HG02798 (cell line): Measurements from ENCODE around the gene HBP1.
"Not testable (repeated sequence)": the region's sequence is repeated elsewhere in the genome, so short reads cannot be mapped to it uniquely, and the experiment has no call there.

Source experiments
- ATAC-seq: cut with Tn5 transposase; IDR thresholded peaks from one replicate; pipeline ENCODE4 v1.9.1; 2021; ENCODE audit warnings: mild to moderate bottlenecking; ENCODE audit not compliant: unreplicated experiment, poor library complexity

The HBP1 gene

GRCh38 chr7:107168233-107169119 is at the start of gene HBP1:
Gene HBP1, plus strand, starts transcription at chr7:107169003. Its CDS starts 10,891 bp downstream, at chr7:107179894.
- ATAC-seq = peak; percentile 91

DNA sequence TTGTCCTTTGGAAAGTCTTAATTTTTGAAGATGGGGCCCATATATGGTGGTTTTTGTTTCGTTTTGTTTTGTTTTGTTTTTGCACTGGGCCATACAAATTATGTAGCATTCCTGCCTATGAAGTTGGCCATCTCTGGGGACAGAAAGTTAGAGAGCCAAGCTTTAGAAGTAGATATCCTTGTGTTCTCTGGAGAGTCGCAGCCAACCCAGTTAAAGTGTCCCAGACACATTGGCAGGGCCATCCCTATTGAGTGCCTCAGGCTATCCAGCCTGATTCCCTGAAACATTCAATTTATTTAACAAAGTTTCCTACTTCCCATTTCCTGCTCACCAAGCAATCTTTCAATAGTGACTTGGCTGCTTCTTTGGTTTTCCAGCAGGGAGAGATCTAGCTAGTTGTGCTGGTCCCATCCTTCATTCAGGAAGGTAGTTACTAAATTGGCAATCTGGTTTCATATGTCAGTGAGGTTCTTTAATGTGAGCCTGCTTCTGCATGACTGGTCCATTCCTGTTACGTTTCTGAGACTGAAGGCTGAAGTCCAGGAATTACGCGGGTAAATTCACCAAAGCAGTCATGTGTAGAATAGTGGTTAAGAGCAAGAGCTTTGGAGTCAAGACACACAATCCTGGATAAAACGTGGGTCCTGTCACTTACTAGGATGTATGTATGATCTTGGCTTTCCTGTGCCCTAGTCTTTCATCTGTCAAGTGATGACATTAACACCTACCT is 49.3 kb upstream of the HBP1 start:
- no peak for ATAC-seq

GRCh38 chr7:107122486-107122911 is 46.3 kb upstream of the HBP1 start:
- ATAC-seq = no peak

GRCh38 chr7:107123392-107123791 is 45.4 kb upstream of the HBP1 start:
- no peak for ATAC-seq

GRCh38 chr7:107125475-107125874 is 43.3 kb upstream of the HBP1 start:
- no peak for ATAC-seq

GRCh38 chr7:107128217-107128616 is 40.6 kb upstream of the HBP1 start:
- no peak for ATAC-seq

- no peak for ATAC-seq
These were observed 40.1 kb upstream of the HBP1 start for GRCh38 chr7:107128748-107129147.

- no peak for ATAC-seq
These were observed 38.1 kb upstream of the HBP1 start for GRCh38 chr7:107130487-107131220.

- no peak for ATAC-seq
These were observed 35.4 kb upstream of the HBP1 start for GRCh38 chr7:107133396-107133795.

DNA sequence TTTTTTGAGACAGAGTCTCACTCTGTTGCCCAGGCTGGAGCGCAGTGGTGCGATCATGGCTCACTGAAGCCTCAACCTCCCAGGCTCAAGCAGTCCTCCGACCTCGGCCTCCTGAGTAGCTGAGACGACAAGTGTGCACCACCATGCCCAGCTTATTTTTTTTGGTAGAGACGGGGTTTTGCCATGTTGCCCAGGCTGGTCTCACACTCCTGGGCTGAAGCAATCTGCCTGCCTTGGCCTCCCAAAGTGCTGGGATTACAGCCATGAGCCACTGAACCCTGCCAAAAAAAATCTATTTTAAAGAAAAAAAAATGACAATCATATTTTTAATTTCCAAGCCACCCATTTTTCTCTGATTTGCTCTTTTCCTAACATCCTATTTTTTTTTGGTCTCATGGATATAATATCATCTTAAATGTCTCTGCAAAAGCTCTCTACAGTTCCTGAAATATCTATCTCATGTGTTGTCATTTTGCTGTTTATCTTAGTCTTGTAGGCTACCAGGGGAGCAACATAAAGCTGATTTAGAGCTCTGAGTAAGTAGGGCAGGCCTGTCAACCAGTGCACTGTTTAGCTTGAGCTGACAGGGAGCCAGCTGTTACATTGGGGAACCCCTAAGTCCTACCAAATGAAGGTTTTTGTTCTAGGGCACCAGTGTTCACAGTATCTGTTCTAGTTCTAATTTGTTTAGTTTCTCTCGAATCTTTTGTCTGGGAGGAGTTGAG is 29.9 kb upstream of the HBP1 start:
- ATAC-seq = no peak

DNA sequence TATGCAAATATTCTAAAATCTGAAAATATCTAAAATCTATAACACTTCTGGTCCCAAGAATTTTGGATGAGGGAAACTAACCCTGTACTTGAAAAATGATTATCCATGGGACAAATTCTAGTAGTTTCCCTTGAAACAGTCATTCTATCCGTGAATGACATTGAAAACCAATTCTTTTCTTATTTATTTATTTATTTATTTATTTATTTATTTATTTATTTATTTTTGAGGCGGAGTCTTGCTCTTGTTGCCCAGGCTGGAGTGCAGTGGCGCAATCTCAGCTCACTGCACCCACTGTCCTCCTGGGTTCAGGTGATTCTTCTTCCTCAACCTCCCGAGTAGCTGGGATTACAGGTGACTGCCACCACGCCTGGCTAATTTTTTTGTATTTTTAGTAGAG is 24.9 kb upstream of the HBP1 start:
- ATAC-seq = not testable (repeated sequence)

GRCh38 chr7:107145067-107145838 is 23.6 kb upstream of the HBP1 start:
- no peak for ATAC-seq

GRCh38 chr7:107147464-107148393 is 21.1 kb upstream of the HBP1 start:
- ATAC-seq = peak; percentile 53

DNA sequence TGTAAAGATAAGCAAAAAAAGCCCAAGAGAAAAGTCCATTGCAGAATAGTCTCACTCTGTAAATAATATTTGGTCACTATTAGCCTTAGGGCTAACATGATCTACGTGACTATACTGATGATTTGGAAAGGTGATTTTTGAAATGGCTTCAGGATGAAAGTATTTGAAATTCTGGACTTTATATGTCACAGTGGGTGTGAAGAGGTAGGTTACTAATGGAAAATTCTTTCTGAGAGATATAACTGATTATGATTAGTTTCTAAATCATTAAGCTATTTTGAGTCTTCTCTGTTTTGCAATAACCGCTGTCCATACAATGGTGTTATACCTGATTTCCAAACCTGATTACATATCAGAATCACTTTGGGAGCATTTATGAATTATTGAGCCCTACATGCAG is 20.1 kb upstream of the HBP1 start:
- no peak for ATAC-seq

- ATAC-seq = no peak
These were observed 18.9 kb upstream of the HBP1 start for GRCh38 chr7:107149863-107150262.

DNA sequence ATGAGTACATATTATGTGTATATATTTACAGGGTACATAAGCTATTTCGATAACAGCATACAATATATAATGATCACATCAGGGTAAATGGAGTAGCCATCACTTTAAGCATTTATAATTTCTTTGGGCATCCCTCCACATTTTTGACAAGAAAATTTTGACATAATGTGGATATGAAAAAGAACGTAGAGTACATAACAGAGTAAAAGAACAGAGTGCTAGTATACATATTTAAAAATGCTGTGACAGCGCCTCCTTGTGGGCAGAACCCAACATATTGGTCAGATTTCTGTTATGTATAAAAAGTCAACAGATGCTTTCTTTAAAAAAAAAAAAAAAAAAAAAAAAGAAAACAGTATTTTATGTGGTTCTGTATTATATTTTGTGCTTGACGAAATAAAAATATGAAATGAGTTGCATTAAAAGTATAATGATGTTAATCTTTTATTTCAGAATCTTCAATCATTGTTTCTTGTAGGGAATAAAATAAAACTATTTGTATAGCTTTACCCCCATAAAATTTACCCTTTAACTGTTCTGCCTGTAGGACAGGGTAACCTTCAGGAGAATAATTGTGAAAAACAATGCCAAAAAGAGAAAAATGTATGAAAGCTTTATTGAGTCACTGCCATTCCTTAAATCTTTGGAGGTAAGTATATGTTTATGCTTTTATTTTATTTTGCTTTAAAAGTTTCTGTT is 18.3 kb upstream of the HBP1 start:
- ATAC-seq = no peak

GRCh38 chr7:107151538-107151937 is 17.3 kb upstream of the HBP1 start:
- no peak for ATAC-seq

GRCh38 chr7:107152011-107152410 is 16.8 kb upstream of the HBP1 start:
- ATAC-seq = no peak
